ENCODE results near the gene PADI6.
A peak's percentile ranks its signal among the peaks of the same experiment; 100 is the strongest.

The PADI6 gene

GRCh38 chr1:17371896-17372295, at the start of gene PADI6:
PADI6 (plus strand) TSS chr1:17372196; CDS start chr1:17372246, 50 bp downstream.
- no peak for TF ChIP-seq CTCF (IDR thresholded peaks at IDR 0.05)

GRCh38 chr1:17328855-17329254, 43.1 kb upstream of the PADI6 start:
- TF ChIP-seq CTCF (IDR thresholded peaks at IDR 0.05), result no peak

GRCh38 chr1:17329610-17330009, 42.4 kb upstream of the PADI6 start:
- TF ChIP-seq CTCF (IDR thresholded peaks at IDR 0.05), result no peak

- no peak for TF ChIP-seq CTCF (IDR thresholded peaks at IDR 0.05)
Measured at GRCh38 chr1:17330856-17331255, 41.1 kb upstream of the PADI6 start.

GRCh38 chr1:17333081-17333480, 38.9 kb upstream of the PADI6 start:
- TF ChIP-seq CTCF (IDR thresholded peaks at IDR 0.05), result no peak

GRCh38 chr1:17335821-17336710, 35.9 kb upstream of the PADI6 start:
- TF ChIP-seq CTCF (IDR thresholded peaks at IDR 0.05), result peak; percentile 69

GRCh38 chr1:17338706-17339493, 33.1 kb upstream of the PADI6 start:
- no peak for TF ChIP-seq CTCF (IDR thresholded peaks at IDR 0.05)

Data from LNCAP (cell line).